ENCODE data around the gene TFDP1. TPM values are rescaled to one million over a fixed set of nuclear protein-coding genes. Genes with fewer than 3 reads are reported as not detected.

The TFDP1 gene
- total and polyA plus RNA-seq, 4 experiments from 2014 or later = 20.7 to 63.4 (median 39.4) TPM

DNA sequence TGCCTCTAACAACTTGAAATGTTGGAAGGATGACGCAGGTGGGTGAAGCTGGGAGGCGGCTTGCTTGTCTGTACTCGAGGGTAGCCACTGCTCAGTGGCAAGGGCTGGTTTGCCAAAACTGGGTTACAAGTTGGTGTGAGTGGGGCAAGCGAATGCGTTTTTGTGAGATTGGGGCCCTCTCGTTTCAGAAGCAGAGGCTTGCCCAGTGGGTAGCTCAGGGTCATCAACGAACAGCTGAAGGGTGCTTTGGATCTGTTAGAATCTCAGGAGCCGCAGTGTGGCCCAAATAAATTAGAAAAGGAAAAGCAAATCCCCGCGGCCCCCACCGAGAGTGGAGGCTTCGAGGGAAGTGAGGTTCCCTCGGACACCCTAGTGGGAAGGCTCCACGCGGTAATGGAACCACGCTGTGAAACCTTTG is 66.2 kb downstream of the TFDP1 start:
- no peaks in the 10 kb centered on the region for H3K27me3 ChIP-seq (ENCODE audit: insufficient read depth, low read length)
- no peak for DNase-seq
- H3K27ac ChIP-seq (ENCODE audit: low read depth, low read length) = no peak overlapping the region
- H3K4me1 ChIP-seq (ENCODE audit: insufficient read depth, low read length) = peaks cover 9% of the 10 kb centered on the region
- intact Hi-C loops (cut with micrococcal nuclease) = no loop called here
- POLR2A ChIA-PET (ENCODE audit: partially characterized antibody) = no interaction called here
- CTCF ChIA-PET (ENCODE audit: partially characterized antibody) = no interaction called here
- no peak overlapping the region for H3K27ac Mint-ChIP-seq
- H3K36me3 Mint-ChIP-seq = no peaks in the 10 kb centered on the region
- no peaks in the 10 kb centered on the region for H3K27me3 Mint-ChIP-seq
- H3K4me3 ChIP-seq (ENCODE audit: low read length in 2 of 2) = no peak overlapping the region
- no peaks in the 10 kb centered on the region for H3K9me3 ChIP-seq (ENCODE audit: control insufficient read depth in 1 of 2, low read length in 2 of 2)
- no peak overlapping the region for H3K4me3 Mint-ChIP-seq
- H3K4me1 Mint-ChIP-seq = peaks cover 8 to 18% (median 11%) of the 10 kb centered on the region in 4 donors
- H3K36me3 ChIP-seq (ENCODE audit: insufficient read depth, low read length) = no peaks in the 10 kb centered on the region
- H3K9me3 Mint-ChIP-seq = no peaks in the 10 kb centered on the region

DNA sequence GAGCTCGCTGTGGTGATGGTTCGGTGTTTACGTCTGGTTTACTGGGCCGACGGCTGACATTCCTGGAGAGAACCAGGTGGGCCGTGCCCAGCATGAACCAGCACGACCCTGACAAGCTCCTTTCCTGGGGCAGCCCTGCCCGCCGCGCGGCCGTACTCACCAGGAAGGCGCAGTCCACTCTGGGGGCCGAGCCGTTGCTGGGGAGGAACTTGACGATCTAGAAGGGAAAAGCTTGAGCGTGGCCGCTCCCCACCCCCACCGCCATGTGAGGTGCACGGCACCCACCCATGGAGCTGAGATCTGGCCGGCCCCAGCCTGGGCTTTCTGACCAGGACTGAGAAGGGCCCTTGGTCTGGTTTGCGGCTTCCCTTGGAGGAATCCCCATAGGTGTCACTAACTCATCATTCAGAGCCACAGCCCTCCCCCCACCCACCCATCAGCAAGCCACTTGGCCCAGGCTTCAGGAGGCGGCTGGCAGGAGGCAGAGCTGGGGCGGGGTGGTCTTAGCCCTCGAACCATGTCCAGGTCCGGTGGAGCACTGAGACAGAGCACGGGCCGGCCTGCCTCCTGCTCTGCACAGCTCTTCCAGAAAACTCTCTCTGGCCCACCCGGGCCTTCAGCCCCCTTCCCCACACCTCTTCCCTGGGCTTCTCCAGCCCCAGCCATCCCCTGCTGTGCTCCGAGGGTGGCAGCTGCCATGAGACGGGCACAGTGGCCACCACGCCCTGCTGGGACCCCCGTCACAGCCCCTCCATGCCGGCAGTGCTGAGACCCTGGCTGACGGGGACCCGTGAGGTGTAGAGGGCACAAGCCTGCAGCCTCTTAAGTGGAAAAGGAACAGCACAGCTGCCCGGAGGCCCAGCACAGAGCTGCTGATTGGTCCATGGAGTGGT is 67.2 kb downstream of the TFDP1 start:
- Mint-ChIP-seq H3K9me3 (no peaks in the 10 kb centered on the region), H3K27me3 (no peaks in the 10 kb centered on the region), H3K4me1 (peaks cover 4 to 12% (median 6%) of the 10 kb centered on the region in 4 donors), H3K4me3 (no peak overlapping the region), H3K27ac (peak overlapping the region in 1 of 7 donors; percentile 53), H3K36me3 (no peaks in the 10 kb centered on the region)
- ChIA-PET POLR2A (ENCODE audit: partially characterized antibody) (no interaction called here), CTCF (ENCODE audit: partially characterized antibody) (no interaction called here)
- no peaks in the 10 kb centered on the region for H3K27me3 ChIP-seq (ENCODE audit: insufficient read depth, low read length)
- DNase-seq = no peak
- peaks cover 3% of the 10 kb centered on the region for H3K4me1 ChIP-seq (ENCODE audit: insufficient read depth, low read length)
- no peak overlapping the region for H3K27ac ChIP-seq (ENCODE audit: low read depth, low read length)
- intact Hi-C loops (cut with micrococcal nuclease) = no loop called here
- H3K36me3 ChIP-seq (ENCODE audit: insufficient read depth, low read length) = no peaks in the 10 kb centered on the region
- H3K4me3 ChIP-seq (ENCODE audit: low read length in 2 of 2) = no peak overlapping the region
- H3K9me3 ChIP-seq (ENCODE audit: control insufficient read depth in 1 of 2, low read length in 2 of 2) = no peaks in the 10 kb centered on the region

DNA sequence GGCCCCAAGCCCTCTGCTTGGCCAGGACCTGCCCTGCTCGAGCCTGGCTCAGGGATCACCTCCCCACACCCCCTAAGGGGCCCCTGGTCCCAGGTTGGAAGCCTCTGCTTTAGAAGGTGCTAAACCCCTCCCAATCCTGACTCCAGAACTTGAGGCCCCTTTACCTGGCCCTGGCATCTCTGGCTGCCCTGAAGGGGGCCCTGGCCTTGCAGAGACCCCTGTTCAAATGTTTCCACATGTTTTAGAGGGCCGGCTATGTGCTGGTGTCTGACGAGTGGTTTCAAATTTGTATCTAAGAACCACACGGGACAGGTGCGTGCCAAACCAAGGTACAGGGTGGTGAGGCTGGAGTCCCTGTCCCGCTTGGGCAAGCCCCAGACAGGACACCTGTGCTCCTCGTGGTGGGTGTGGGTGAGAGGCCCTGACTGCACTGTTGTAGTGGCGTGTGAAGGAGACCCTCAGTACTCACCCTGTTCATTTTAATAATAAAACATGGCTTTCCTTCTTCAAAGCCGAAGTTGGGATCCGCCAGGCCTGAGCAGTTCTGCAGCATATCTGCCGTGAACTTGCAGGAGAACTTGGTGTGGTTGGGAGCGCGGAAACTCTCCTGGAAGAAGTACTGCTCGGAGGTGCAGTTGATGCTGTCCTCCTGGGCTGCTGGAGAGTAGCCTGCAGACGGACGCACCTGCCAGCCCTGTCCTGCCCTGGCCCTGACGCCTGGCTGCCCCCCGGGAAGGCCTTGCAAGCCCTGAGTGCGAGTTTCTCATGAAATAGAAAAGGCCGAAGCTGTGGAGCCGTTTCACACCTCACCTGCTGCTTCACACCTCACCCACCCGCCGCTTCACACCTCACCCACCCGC is 68.1 kb downstream of the TFDP1 start:
- H3K27ac Mint-ChIP-seq = no peak overlapping the region
- no peaks in the 10 kb centered on the region for H3K9me3 Mint-ChIP-seq
- no peak overlapping the region for H3K27ac ChIP-seq (ENCODE audit: low read depth, low read length)
- H3K4me1 Mint-ChIP-seq = peaks cover 1 to 7% (median 4%) of the 10 kb centered on the region in 4 donors
- no peaks in the 10 kb centered on the region for H3K36me3 ChIP-seq (ENCODE audit: insufficient read depth, low read length)
- no peak overlapping the region for H3K4me3 ChIP-seq (ENCODE audit: low read length in 2 of 2)
- H3K9me3 ChIP-seq (ENCODE audit: control insufficient read depth in 1 of 2, low read length in 2 of 2) = no peaks in the 10 kb centered on the region
- POLR2A ChIA-PET (ENCODE audit: partially characterized antibody) = no interaction called here
- H3K36me3 Mint-ChIP-seq = no peaks in the 10 kb centered on the region
- DNase-seq = no peak
- intact Hi-C loops (cut with micrococcal nuclease) = no loop called here
- no peaks in the 10 kb centered on the region for H3K4me1 ChIP-seq (ENCODE audit: insufficient read depth, low read length)
- no peak overlapping the region for H3K4me3 Mint-ChIP-seq
- H3K27me3 Mint-ChIP-seq = no peaks in the 10 kb centered on the region
- CTCF ChIA-PET (ENCODE audit: partially characterized antibody) = no interaction called here
- no peaks in the 10 kb centered on the region for H3K27me3 ChIP-seq (ENCODE audit: insufficient read depth, low read length)

DNA sequence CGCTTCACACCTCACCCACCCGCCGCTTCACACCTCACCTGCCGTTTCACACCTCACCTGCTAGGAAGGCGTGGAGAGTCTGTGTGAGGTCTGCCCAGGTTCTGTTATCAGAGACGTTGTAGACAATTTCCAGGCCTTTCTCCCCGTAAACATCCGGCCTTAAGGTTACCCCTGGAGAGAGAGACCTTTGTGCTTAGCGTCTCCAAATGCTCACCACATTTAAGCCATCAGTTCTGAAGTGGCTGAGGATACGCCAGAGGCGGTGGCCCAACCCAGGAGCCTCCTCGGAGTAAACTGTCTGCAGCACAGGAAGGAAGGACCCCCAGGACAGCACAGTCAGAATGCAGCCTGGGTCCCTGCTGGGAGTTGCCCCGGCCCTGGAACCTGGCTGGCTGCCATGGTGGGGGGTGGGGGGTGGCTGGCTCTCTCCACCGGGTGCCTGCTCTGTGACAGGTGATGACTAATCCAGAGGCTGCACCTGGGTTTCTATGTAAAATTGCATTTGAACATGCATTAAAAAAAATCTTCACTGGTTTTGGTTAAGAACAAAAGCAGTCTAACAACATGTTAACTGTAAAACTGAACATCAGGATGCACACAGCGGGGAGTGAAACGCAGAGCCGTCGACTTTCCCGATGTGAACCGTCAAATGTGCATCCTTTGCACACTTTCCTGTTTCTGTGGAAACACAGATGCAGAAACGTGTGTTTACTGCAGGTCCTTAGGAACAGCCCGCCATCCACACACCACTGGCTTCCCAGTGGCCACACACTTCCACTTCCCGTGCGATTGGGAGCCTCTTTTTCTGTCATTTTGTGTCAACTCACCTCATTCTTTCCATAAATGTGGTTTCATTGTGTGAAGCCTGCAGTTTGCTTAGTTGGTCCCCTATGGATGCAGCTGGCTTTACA is 69.0 kb downstream of the TFDP1 start:
- H3K4me1 ChIP-seq (ENCODE audit: insufficient read depth, low read length) = no peaks in the 10 kb centered on the region

DNA sequence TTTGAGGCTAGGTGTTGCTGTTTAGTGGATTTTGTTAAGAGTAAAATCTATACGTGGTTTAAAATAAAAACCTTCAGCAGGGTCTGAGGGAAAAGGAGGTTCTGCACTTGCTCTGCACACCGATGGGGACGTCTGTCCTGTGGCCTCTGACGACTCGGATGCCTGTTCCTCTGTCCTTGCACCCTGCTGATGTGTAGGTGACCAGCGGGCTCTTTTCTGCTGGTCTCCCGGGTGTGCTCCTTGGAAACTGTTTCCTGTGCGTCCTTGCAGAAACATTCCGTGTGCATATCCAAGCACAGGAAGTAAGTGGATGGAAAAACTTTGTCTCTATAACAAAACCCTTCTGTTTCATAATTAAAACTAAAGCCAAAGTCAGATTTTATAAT is 69.6 kb downstream of the TFDP1 start:
- no peaks in the 10 kb centered on the region for H3K36me3 ChIP-seq (ENCODE audit: insufficient read depth, low read length)
- H3K4me3 Mint-ChIP-seq = no peak overlapping the region
- no peak overlapping the region for H3K4me3 ChIP-seq (ENCODE audit: low read length in 2 of 2)
- no peaks in the 10 kb centered on the region for H3K9me3 ChIP-seq (ENCODE audit: control insufficient read depth in 1 of 2, low read length in 2 of 2)
- H3K9me3 Mint-ChIP-seq = no peaks in the 10 kb centered on the region
- H3K36me3 Mint-ChIP-seq = no peaks in the 10 kb centered on the region
- H3K27ac ChIP-seq (ENCODE audit: low read depth, low read length) = no peak overlapping the region
- peaks cover 0 to 7% (median 3%) of the 10 kb centered on the region in 4 donors for H3K4me1 Mint-ChIP-seq
- peak overlapping the region in 1 of 7 donors; percentile 48 for H3K27ac Mint-ChIP-seq
- no peak for DNase-seq
- CTCF ChIA-PET (ENCODE audit: partially characterized antibody) = no interaction called here
- intact Hi-C loops (cut with micrococcal nuclease) = no loop called here
- POLR2A ChIA-PET (ENCODE audit: partially characterized antibody) = no interaction called here
- no peaks in the 10 kb centered on the region for H3K4me1 ChIP-seq (ENCODE audit: insufficient read depth, low read length)
- H3K27me3 ChIP-seq (ENCODE audit: insufficient read depth, low read length) = no peaks in the 10 kb centered on the region
- H3K27me3 Mint-ChIP-seq = no peaks in the 10 kb centered on the region

More for the DNA sequence above, 69.0 kb downstream of the TFDP1 start:
- Mint-ChIP-seq H3K9me3 (no peaks in the 10 kb centered on the region), H3K27me3 (no peaks in the 10 kb centered on the region), H3K36me3 (no peaks in the 10 kb centered on the region), H3K4me1 (peaks cover 0 to 7% (median 3%) of the 10 kb centered on the region in 4 donors), H3K27ac (peak overlapping the region in 1 of 7 donors; percentile 41), H3K4me3 (no peak overlapping the region)
- Histone ChIP-seq H3K36me3 (ENCODE audit: insufficient read depth, low read length) (no peaks in the 10 kb centered on the region), H3K27me3 (ENCODE audit: insufficient read depth, low read length) (no peaks in the 10 kb centered on the region), H3K9me3 (ENCODE audit: control insufficient read depth in 1 of 2, low read length in 2 of 2) (no peaks in the 10 kb centered on the region), H3K27ac (ENCODE audit: low read depth, low read length) (no peak overlapping the region), H3K4me3 (ENCODE audit: low read length in 2 of 2) (no peak overlapping the region)
- ChIA-PET POLR2A (ENCODE audit: partially characterized antibody) (no interaction called here), CTCF (ENCODE audit: partially characterized antibody) (no interaction called here)
- intact Hi-C loops (cut with micrococcal nuclease) = no loop called here
- DNase-seq = no peak

DNA sequence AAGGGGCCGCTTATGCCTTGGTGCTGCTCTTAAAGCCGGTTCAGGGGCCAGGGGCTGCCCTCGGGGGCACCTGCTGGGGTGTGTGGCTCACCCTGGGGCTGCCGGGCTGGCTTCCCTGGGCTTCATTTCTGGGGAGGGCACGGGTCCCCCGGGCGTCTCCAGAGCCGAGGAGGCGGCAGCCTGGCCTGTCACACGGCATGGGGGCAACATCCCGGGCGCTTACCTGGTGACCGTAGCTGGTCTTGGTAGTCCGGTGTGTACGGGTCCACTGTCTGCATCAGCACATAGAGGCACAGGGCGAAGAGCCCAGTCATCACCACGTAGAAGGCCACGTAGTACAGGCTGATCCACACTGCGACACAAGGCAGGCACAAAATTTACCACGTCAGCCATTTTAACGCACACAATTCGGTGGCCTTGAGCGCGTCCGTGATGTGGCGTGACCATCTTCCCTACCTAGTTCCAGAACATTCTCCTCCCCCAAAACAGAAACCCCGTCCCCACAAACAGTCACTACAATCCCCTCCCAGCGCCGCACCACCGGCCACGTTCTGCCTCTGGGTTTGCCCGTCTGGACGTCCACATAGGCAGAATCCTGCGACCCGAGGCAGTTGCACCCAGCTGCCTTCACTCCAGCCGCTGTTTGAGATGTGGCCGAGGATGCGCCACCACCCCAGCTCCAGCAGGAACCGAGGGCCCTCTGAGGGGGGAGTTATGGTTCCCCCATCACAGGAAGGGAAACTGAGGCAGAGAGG is 70.2 kb downstream of the TFDP1 start:
- no peak overlapping the region for H3K4me3 Mint-ChIP-seq
- no peak for DNase-seq
- no peak overlapping the region for H3K27ac Mint-ChIP-seq
- peaks cover 0 to 7% (median 3%) of the 10 kb centered on the region in 4 donors for H3K4me1 Mint-ChIP-seq
- H3K27ac ChIP-seq (ENCODE audit: low read depth, low read length) = no peak overlapping the region
- no peaks in the 10 kb centered on the region for H3K27me3 ChIP-seq (ENCODE audit: insufficient read depth, low read length)
- POLR2A ChIA-PET (ENCODE audit: partially characterized antibody) = no interaction called here
- H3K4me1 ChIP-seq (ENCODE audit: insufficient read depth, low read length) = no peaks in the 10 kb centered on the region
- H3K36me3 ChIP-seq (ENCODE audit: insufficient read depth, low read length) = no peaks in the 10 kb centered on the region
- no peaks in the 10 kb centered on the region for H3K36me3 Mint-ChIP-seq
- CTCF ChIA-PET (ENCODE audit: partially characterized antibody) = no interaction called here
- H3K4me3 ChIP-seq (ENCODE audit: low read length in 2 of 2) = no peak overlapping the region
- intact Hi-C loops (cut with micrococcal nuclease) = no loop called here
- no peaks in the 10 kb centered on the region for H3K9me3 ChIP-seq (ENCODE audit: control insufficient read depth in 1 of 2, low read length in 2 of 2)
- no peaks in the 10 kb centered on the region for H3K9me3 Mint-ChIP-seq
- no peaks in the 10 kb centered on the region for H3K27me3 Mint-ChIP-seq
